MCF 10A (cell line): ENCODE results near the gene GABRB1. TPM values are rescaled to one million over a fixed set of nuclear protein-coding genes. Genes with fewer than 3 reads are reported as not detected.
A peak's percentile ranks its signal among the peaks of the same experiment; 100 is the strongest.
"Not testable (repeated sequence)": the region's sequence is repeated elsewhere in the genome, so short reads cannot be mapped to it uniquely, and the experiment has no call there.

Experiments used
- BruUV-seq: library from RNA; stranded (reverse); fragments of 400-500 nt; replicated peaks from 2 replicates; lab custom pipeline; 2021; lab: Mats Ljungman, UMichigan
- CTCF ChIA-PET: fragments of 300-600 bp; sonication (Branson Sonifier 250); formaldehyde crosslinking; extraction: SDS; loops from one replicate; lab custom pipeline; 2021; ENCODE audit warnings: antibody characterized with exemption, inconsistent platforms; lab: Yijun Ruan, JAX
- POLR2A ChIA-PET: fragments of 300-600, 350-650 bp; sonication (Branson Sonifier 250); formaldehyde crosslinking; extraction: SDS; loops from one replicate; lab custom pipeline; 2020; ENCODE audit warnings: antibody characterized with exemption, inconsistent platforms; lab: Yijun Ruan, JAX
- DNase-seq: peaks from one replicate; pipeline ENCODE4 v3.0.0-alpha.2; 2018; ENCODE audit not compliant: unreplicated experiment
- H3K27ac Mint-ChIP-seq: one replicate; pipeline ENCODE4 v1.8.0; 2022; ENCODE audit warnings: mild to moderate bottlenecking, low read depth, mixed read lengths; ENCODE audit not compliant: unreplicated experiment
- H3K27me3 Mint-ChIP-seq: one replicate; pipeline ENCODE4 v1.8.0; 2022; ENCODE audit warnings: mixed read lengths; ENCODE audit not compliant: insufficient read depth, unreplicated experiment
- H3K36me3 Mint-ChIP-seq: one replicate; pipeline ENCODE4 v1.8.0; 2022; ENCODE audit warnings: mild to moderate bottlenecking, moderate library complexity, mixed read lengths; ENCODE audit not compliant: insufficient read depth, unreplicated experiment
- H3K4me1 Mint-ChIP-seq: one replicate; pipeline ENCODE4 v1.8.0; 2022; ENCODE audit warnings: mixed read lengths; ENCODE audit not compliant: insufficient read depth, unreplicated experiment
- H3K4me3 Mint-ChIP-seq: one replicate; pipeline ENCODE4 v1.8.0; 2022; ENCODE audit warnings: mild to moderate bottlenecking, moderate library complexity, mixed read lengths; ENCODE audit not compliant: unreplicated experiment
- H3K9me3 Mint-ChIP-seq: one replicate; pipeline ENCODE4 v1.8.0; 2022; ENCODE audit warnings: mixed read lengths; ENCODE audit not compliant: unreplicated experiment
- CTCF ChIP-seq: fragments of 200-600 bp; IDR thresholded peaks from one replicate; pipeline ENCODE4 v1.8.0; 2022; ENCODE audit warnings: antibody characterized with exemption, mild to moderate bottlenecking; ENCODE audit not compliant: unreplicated experiment
- intact Hi-C: fragments of 100-400 bp; cut with micrococcal nuclease; formaldehyde crosslinking; loops from 2 replicates; pipeline ENCODE4 v1.14.1; 2022
- total RNA-seq: library from RNA; stranded (reverse); gene quantifications from 2 replicates; pipeline ENCODE4 v1.2.3, GENCODE V29; 2022

Gene GABRB1
- total RNA-seq, 1 experiment from 2014 or later: not detected

- Mint-ChIP-seq H3K4me1 (no peaks in the 10 kb centered on the region), H3K4me3 (no peak overlapping the region), H3K9me3 (no peaks in the 10 kb centered on the region), H3K27ac (no peak overlapping the region), H3K27me3 (peaks cover 15% of the 10 kb centered on the region), H3K36me3 (no peaks in the 10 kb centered on the region)
- ChIA-PET POLR2A (no interaction called here), CTCF (interaction anchor here (2.7 kb wide), 1 partner anchor 10 kb away, joined by 10 read pairs; no protein-coding TSS in a partner anchor)
- intact Hi-C loops: no loop called here
- no peak for TF ChIP-seq CTCF
- no peak for DNase-seq
- no TSS peak for BruUV-seq
These were observed 341.2 kb downstream of the GABRB1 start for GRCh38 chr4:47372561-47372960.

GRCh38 chr4:47373174-47373573 lies 341.8 kb downstream of the GABRB1 start:
- no peaks in the 10 kb centered on the region for H3K36me3 Mint-ChIP-seq
- intact Hi-C loops: no loop called here
- no peak for TF ChIP-seq CTCF
- H3K4me3 Mint-ChIP-seq: no peak overlapping the region
- no peaks in the 10 kb centered on the region for H3K4me1 Mint-ChIP-seq
- ChIA-PET POLR2A (no interaction called here), CTCF (interaction anchor here (0.6 to 2.7 kb wide), 3 partner anchors 10 to 561 kb away, joined by 3 to 10 read pairs (median 4); no protein-coding TSS in a partner anchor)
- no peaks in the 10 kb centered on the region for H3K9me3 Mint-ChIP-seq
- no peak for DNase-seq
- peaks cover 13% of the 10 kb centered on the region for H3K27me3 Mint-ChIP-seq
- H3K27ac Mint-ChIP-seq: no peak overlapping the region
- BruUV-seq: no TSS peak

- ChIA-PET POLR2A (no interaction called here), CTCF (interaction anchor here (0.6 to 2.7 kb wide), 3 partner anchors 9 to 561 kb away, joined by 3 to 10 read pairs (median 4); no protein-coding TSS in a partner anchor)
- intact Hi-C loops: no loop called here
- DNase-seq: peak; percentile 11
- no peak for TF ChIP-seq CTCF
- no peak overlapping the region for H3K27ac Mint-ChIP-seq
- no peaks in the 10 kb centered on the region for H3K36me3 Mint-ChIP-seq
- H3K4me1 Mint-ChIP-seq: no peaks in the 10 kb centered on the region
- BruUV-seq: no TSS peak
- H3K4me3 Mint-ChIP-seq: no peak overlapping the region
- peaks cover 13% of the 10 kb centered on the region for H3K27me3 Mint-ChIP-seq
- no peaks in the 10 kb centered on the region for H3K9me3 Mint-ChIP-seq
These were observed 342.3 kb downstream of the GABRB1 start for GRCh38 chr4:47373709-47374108.

GRCh38 chr4:47374477-47374876 lies 343.1 kb downstream of the GABRB1 start:
- intact Hi-C loops: no loop called here
- no peaks in the 10 kb centered on the region for H3K36me3 Mint-ChIP-seq
- H3K4me3 Mint-ChIP-seq: no peak overlapping the region
- CTCF ChIA-PET: interaction anchor here (2.7 kb wide), 1 partner anchor 9 kb away, joined by 10 read pairs; no protein-coding TSS in a partner anchor
- TF ChIP-seq CTCF: no peak
- no peaks in the 10 kb centered on the region for H3K9me3 Mint-ChIP-seq
- peaks cover 13% of the 10 kb centered on the region for H3K27me3 Mint-ChIP-seq
- no peaks in the 10 kb centered on the region for H3K4me1 Mint-ChIP-seq
- no peak overlapping the region for H3K27ac Mint-ChIP-seq
- BruUV-seq: no TSS peak
- POLR2A ChIA-PET: no interaction called here
- DNase-seq: peak; percentile 14

GRCh38 chr4:47378021-47378530 lies 346.7 kb downstream of the GABRB1 start:
- POLR2A ChIA-PET, H3K4me3 Mint-ChIP-seq, BruUV-seq, H3K4me1 Mint-ChIP-seq, DNase-seq, H3K27ac Mint-ChIP-seq, intact Hi-C loops, H3K36me3 Mint-ChIP-seq, H3K9me3 Mint-ChIP-seq, H3K27me3 Mint-ChIP-seq: not testable (repeated sequence)
- CTCF ChIA-PET: interaction anchor here (0.6 to 1.4 kb wide), 4 partner anchors 256 to 1504 kb away, joined by 3 to 9 read pairs (median 4); no protein-coding TSS in a partner anchor
